Neural crest cell (in vitro differentiated cells): ENCODE measurements around the gene SLC43A1. TPM values are rescaled to one million over a fixed set of nuclear protein-coding genes. Genes with fewer than 3 reads are reported as not detected.
A peak's percentile ranks its signal among the peaks of the same experiment; 100 is the strongest.

Experiments used
- DNase-seq: peaks from one replicate; pipeline ENCODE4 v3.0.0; 2021; ENCODE audit warnings: low read depth, mixed read lengths, low spot score
- H3K27ac Mint-ChIP-seq: one replicate; pipeline ENCODE4 v1.8.0; 2021; ENCODE audit warnings: mild to moderate bottlenecking, mixed read lengths; ENCODE audit not compliant: unreplicated experiment
- H3K27me3 Mint-ChIP-seq: 2 replicates; pipeline ENCODE4 v1.8.0; 2021; ENCODE audit warnings: low read depth, mild to moderate bottlenecking, mixed read lengths
- H3K36me3 Mint-ChIP-seq: 2 replicates; pipeline ENCODE4 v1.8.0; 2021; ENCODE audit warnings: low read depth, mild to moderate bottlenecking, mixed read lengths
- H3K4me1 Mint-ChIP-seq: 2 replicates; pipeline ENCODE4 v1.8.0; 2021; ENCODE audit warnings: mixed read lengths
- H3K4me3 Mint-ChIP-seq: one replicate; pipeline ENCODE4 v1.8.0; 2021; ENCODE audit warnings: mild to moderate bottlenecking, mixed read lengths
- H3K9me3 Mint-ChIP-seq: 2 replicates; pipeline ENCODE4 v1.8.0; 2021; ENCODE audit warnings: mixed read lengths
- total RNA-seq: library from RNA; stranded (reverse); gene quantifications from 2 replicates; pipeline ENCODE4 v1.2.1, GENCODE V29; 2021
- TF ChIP-seq, protein P1 (sequence below): fragments of 200-600 bp; sonication (generic); conservative IDR thresholded peaks from 2 replicates; pipeline ENCODE4 v1.5.0; 2021; ENCODE audit warnings: antibody characterized with exemption, mild to moderate bottlenecking

The SLC43A1 gene
- total RNA-seq, 1 donor from 2014 or later = 4.5 TPM

GRCh38 chr11:57552479-57552878 is 37.0 kb upstream of the SLC43A1 start:
- Mint-ChIP-seq H3K4me3 (no peak overlapping the region), H3K27ac (no peak overlapping the region), H3K4me1 (no peaks in the 10 kb centered on the region), H3K27me3 (no peaks in the 10 kb centered on the region), H3K9me3 (no peaks in the 10 kb centered on the region), H3K36me3 (peaks cover 5% of the 10 kb centered on the region)
- DNase-seq = no peak
- TF ChIP-seq, protein P1, sequence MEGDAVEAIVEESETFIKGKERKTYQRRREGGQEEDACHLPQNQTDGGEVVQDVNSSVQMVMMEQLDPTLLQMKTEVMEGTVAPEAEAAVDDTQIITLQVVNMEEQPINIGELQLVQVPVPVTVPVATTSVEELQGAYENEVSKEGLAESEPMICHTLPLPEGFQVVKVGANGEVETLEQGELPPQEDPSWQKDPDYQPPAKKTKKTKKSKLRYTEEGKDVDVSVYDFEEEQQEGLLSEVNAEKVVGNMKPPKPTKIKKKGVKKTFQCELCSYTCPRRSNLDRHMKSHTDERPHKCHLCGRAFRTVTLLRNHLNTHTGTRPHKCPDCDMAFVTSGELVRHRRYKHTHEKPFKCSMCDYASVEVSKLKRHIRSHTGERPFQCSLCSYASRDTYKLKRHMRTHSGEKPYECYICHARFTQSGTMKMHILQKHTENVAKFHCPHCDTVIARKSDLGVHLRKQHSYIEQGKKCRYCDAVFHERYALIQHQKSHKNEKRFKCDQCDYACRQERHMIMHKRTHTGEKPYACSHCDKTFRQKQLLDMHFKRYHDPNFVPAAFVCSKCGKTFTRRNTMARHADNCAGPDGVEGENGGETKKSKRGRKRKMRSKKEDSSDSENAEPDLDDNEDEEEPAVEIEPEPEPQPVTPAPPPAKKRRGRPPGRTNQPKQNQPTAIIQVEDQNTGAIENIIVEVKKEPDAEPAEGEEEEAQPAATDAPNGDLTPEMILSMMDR = no peak

- Mint-ChIP-seq H3K36me3 (peaks cover 5% of the 10 kb centered on the region), H3K27ac (no peak overlapping the region), H3K4me3 (no peak overlapping the region), H3K27me3 (no peaks in the 10 kb centered on the region), H3K9me3 (no peaks in the 10 kb centered on the region), H3K4me1 (peaks cover 4% of the 10 kb centered on the region)
- TF ChIP-seq, protein P1 = no peak
- DNase-seq = no peak
These were observed 36.4 kb upstream of the SLC43A1 start for GRCh38 chr11:57551941-57552340.

- no peak overlapping the region for H3K27ac Mint-ChIP-seq
- peaks cover 2% of the 10 kb centered on the region for H3K36me3 Mint-ChIP-seq
- no peaks in the 10 kb centered on the region for H3K9me3 Mint-ChIP-seq
- no peak overlapping the region for H3K4me3 Mint-ChIP-seq
- no peaks in the 10 kb centered on the region for H3K27me3 Mint-ChIP-seq
- H3K4me1 Mint-ChIP-seq = peaks cover 4% of the 10 kb centered on the region
- DNase-seq = no peak
- TF ChIP-seq, protein P1 = no peak
These were observed 34.5 kb upstream of the SLC43A1 start for GRCh38 chr11:57549983-57550382.

GRCh38 chr11:57547854-57548377 is 32.4 kb upstream of the SLC43A1 start:
- H3K4me3 Mint-ChIP-seq = no peak overlapping the region
- DNase-seq = no peak
- H3K9me3 Mint-ChIP-seq = no peaks in the 10 kb centered on the region
- TF ChIP-seq, protein P1 = no peak
- H3K4me1 Mint-ChIP-seq = peaks cover 4% of the 10 kb centered on the region
- H3K27me3 Mint-ChIP-seq = peaks cover 3% of the 10 kb centered on the region
- peaks cover 2% of the 10 kb centered on the region for H3K36me3 Mint-ChIP-seq
- H3K27ac Mint-ChIP-seq = no peak overlapping the region

DNA sequence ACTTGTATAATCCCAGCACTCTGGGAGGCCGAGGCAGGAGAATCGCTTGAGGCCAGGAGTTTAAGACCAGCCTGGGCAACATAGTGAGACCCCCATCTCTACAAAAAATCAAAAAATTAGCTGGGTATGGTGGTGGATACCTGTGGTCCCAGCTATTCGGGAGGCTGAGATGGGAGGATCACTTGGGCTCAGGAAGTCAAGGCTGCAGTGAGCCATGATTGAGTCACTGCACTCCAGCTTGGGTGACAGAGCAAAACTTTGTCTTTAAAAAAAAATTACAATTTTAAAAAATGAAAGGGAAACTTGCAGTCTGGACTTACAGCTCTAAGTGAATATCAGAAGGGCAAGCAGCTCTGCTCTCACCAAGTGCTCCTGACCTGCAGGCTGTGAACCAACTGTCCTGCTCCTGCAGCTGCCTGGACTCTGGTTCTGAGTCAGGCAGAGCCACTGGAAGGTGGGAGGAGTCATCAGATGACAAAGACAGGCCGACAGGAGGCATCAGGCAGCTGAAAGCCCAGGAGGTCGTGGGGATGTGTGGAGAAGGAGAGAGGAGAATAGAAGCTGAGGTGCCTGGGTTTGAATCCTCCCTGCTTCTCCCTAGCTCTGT is 31.5 kb upstream of the SLC43A1 start:
- H3K27ac Mint-ChIP-seq = peak overlapping the region; percentile 50

More for the DNA sequence above, 31.5 kb upstream of the SLC43A1 start:
- Mint-ChIP-seq H3K9me3 (no peaks in the 10 kb centered on the region), H3K27me3 (peaks cover 7% of the 10 kb centered on the region), H3K36me3 (peaks cover 2% of the 10 kb centered on the region), H3K4me1 (peaks cover 4% of the 10 kb centered on the region), H3K4me3 (no peak overlapping the region)
- TF ChIP-seq, protein P1 = no peak
- no peak for DNase-seq
